GM12801 (cell line): ENCODE results near the gene C2orf15.

Source experiments
- CTCF ChIP-seq: IDR thresholded peaks from one replicate; pipeline ENCODE4 v1.5.1; 2011; ENCODE audit warnings: control low read depth; ENCODE audit not compliant: insufficient read length; ENCODE audit errors: extremely low read depth

C2orf15 gene

GRCh38 chr2:99153921-99154604 lies 12.6 kb downstream of the C2orf15 start:
- no peak for TF ChIP-seq CTCF

GRCh38 chr2:99154643-99155536 lies 13.4 kb downstream of the C2orf15 start, which contains the start of the genes LIPT1 and TSGA10:
LIPT1 (plus strand) TSS chr2:99154967; CDS start chr2:99161958, 6,991 bp downstream.
TSGA10 (minus strand) TSS chr2:99154942; CDS start chr2:99109439, 45,503 bp downstream.
- no peak for TF ChIP-seq CTCF

- TF ChIP-seq CTCF, result no peak
Measured at GRCh38 chr2:99156891-99157290, 15.4 kb downstream of the C2orf15 start.

GRCh38 chr2:99158599-99158998 lies 17.1 kb downstream of the C2orf15 start:
- no peak for TF ChIP-seq CTCF

- no peak for TF ChIP-seq CTCF
Measured at GRCh38 chr2:99159594-99159993, 18.1 kb downstream of the C2orf15 start.

GRCh38 chr2:99166218-99166617 lies 24.7 kb downstream of the C2orf15 start:
- no peak for TF ChIP-seq CTCF

GRCh38 chr2:99169534-99169933 lies 28.0 kb downstream of the C2orf15 start:
- TF ChIP-seq CTCF, result no peak
